Suppressor macrophage treated with lipopolysaccharide for 4 hours (primary cell): ENCODE data around the gene CYP4F22.

Source experiments
- DNase-seq: peaks from one replicate; pipeline ENCODE4 v3.0.0-alpha.2; 2020

Gene CYP4F22

GRCh38 chr19:15538774-15539173 lies 30.4 kb downstream of the CYP4F22 start:
- DNase-seq, result no peak

GRCh38 chr19:15539638-15540037 lies 31.3 kb downstream of the CYP4F22 start:
- DNase-seq, result no peak

GRCh38 chr19:15540435-15540834 lies 32.1 kb downstream of the CYP4F22 start:
- DNase-seq, result no peak

GRCh38 chr19:15544283-15544682 lies 36.0 kb downstream of the CYP4F22 start:
- no peak for DNase-seq

GRCh38 chr19:15544970-15545369 lies 36.6 kb downstream of the CYP4F22 start:
- no peak for DNase-seq

GRCh38 chr19:15548648-15549047 lies 40.3 kb downstream of the CYP4F22 start:
- DNase-seq, result no peak

GRCh38 chr19:15549581-15549980 lies 41.3 kb downstream of the CYP4F22 start:
- DNase-seq, result no peak

GRCh38 chr19:15550273-15550672 lies 41.9 kb downstream of the CYP4F22 start:
- no peak for DNase-seq

- peak; percentile 5 for DNase-seq
Measured at GRCh38 chr19:15550929-15551292, 42.6 kb downstream of the CYP4F22 start.

GRCh38 chr19:15551293-15552004 lies 43.1 kb downstream of the CYP4F22 start:
- DNase-seq, result peak; percentile 6

- no peak for DNase-seq
Measured at GRCh38 chr19:15555021-15555420, 46.7 kb downstream of the CYP4F22 start.

GRCh38 chr19:15555759-15556633 lies 47.7 kb downstream of the CYP4F22 start:
- DNase-seq, result peak; percentile 97

- no peak for DNase-seq
Measured at GRCh38 chr19:15556634-15557181, 48.4 kb downstream of the CYP4F22 start.

GRCh38 chr19:15557223-15557622 lies 48.9 kb downstream of the CYP4F22 start:
- DNase-seq, result no peak

GRCh38 chr19:15562145-15562544 lies 53.8 kb downstream of the CYP4F22 start:
- no peak for DNase-seq

GRCh38 chr19:15562861-15563260 lies 54.5 kb downstream of the CYP4F22 start:
- DNase-seq, result no peak

GRCh38 chr19:15563325-15563794 lies 55.0 kb downstream of the CYP4F22 start:
- no peak for DNase-seq

GRCh38 chr19:15563931-15564330 lies 55.6 kb downstream of the CYP4F22 start:
- no peak for DNase-seq

GRCh38 chr19:15564534-15565168 lies 56.3 kb downstream of the CYP4F22 start:
- no peak for DNase-seq

GRCh38 chr19:15570420-15570819 lies 62.1 kb downstream of the CYP4F22 start:
- no peak for DNase-seq

GRCh38 chr19:15575406-15575805 lies 67.1 kb downstream of the CYP4F22 start:
- DNase-seq, result no peak

- DNase-seq, result no peak
Measured at GRCh38 chr19:15576526-15577156, 68.3 kb downstream of the CYP4F22 start.
